GM21737 (cell line): ENCODE measurements around the gene DHRS9.
"Not testable (repeated sequence)": the region's sequence is repeated elsewhere in the genome, so short reads cannot be mapped to it uniquely, and the experiment has no call there.

Source experiments
- ATAC-seq: cut with Tn5 transposase; IDR thresholded peaks from one replicate; pipeline ENCODE4 v1.9.1; 2021; ENCODE audit warnings: mild to moderate bottlenecking, moderate library complexity; ENCODE audit not compliant: unreplicated experiment

The DHRS9 gene

DNA sequence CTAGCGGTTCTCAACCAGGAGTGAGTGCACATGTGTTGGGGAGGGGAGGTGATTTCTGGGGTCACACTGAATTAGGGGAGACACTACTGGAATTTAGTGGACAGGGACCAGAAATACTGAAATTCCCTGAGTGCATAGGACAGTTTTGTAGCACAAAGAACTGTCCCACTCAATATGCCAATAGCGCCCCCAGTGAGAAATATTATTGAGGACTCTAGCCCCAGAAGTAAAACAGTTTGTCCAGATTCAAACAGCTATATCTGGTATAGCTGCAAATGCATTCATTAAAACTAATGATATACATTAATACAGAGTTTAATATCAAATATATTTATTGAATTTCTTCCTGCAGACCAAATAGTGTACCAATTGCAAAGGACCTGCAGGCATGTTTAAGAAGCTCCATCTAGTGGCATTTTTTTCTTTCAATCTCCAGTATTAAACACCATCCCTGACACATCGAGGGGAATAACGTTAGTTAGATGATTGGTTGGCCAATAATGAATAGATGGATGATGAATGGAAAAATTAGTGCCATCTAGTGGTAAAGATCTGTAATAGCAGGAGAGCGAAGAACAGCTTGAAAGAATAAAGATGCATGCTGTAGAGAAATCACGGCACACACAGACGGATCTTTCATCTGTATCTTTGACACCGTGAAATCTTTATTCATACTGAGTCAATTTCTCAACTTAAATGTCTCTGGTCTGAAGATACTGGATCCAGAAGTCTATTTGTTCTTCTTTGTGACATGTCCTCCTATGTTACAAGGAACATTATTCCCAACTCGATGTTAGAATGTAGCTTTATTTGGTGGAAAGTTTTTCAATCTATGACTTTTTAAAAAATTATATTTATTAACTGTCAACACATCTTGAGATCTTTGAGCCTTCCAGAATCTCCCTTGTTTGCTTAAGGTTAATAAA is 62.5 kb downstream of the DHRS9 start:
- ATAC-seq, result no peak

DNA sequence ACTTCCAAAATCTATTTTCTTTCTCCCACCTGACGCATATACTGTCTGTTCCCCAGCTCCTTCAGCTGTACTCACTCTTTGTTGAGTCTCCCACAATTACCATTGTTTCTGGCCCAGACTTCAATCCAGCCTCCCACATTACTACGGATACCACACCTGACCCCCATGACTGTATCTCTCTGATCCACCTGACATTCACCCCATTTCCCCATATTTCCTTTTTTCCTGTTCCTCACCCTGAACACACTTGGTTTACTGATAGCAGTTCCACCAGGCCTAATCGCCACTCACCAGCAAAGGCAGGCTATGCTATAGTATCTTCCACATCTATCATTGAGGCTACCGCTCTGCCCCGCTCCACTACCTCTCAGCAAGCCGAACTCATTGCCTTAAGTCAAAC is 64.9 kb downstream of the DHRS9 start:
- not testable (repeated sequence) for ATAC-seq

DNA sequence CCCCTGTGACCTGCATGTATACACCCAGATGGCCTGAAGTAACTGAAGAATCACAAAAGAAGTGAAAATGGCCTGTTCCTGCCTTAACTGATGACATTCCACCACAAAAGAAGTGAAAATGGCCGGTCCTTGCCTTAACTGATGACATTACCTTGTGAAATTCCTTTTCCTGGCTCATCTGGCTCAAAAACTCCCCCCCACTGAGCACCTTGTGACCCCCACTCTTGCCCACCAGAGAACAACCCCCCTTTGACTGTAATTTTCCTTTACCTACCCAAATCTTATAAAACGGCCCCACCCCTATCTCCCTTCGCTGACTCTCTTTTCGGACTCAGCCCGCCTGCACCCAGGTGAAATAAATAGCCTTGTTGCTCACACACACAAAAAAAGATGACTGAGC is 67.1 kb downstream of the DHRS9 start:
- ATAC-seq, result not testable (repeated sequence)

DNA sequence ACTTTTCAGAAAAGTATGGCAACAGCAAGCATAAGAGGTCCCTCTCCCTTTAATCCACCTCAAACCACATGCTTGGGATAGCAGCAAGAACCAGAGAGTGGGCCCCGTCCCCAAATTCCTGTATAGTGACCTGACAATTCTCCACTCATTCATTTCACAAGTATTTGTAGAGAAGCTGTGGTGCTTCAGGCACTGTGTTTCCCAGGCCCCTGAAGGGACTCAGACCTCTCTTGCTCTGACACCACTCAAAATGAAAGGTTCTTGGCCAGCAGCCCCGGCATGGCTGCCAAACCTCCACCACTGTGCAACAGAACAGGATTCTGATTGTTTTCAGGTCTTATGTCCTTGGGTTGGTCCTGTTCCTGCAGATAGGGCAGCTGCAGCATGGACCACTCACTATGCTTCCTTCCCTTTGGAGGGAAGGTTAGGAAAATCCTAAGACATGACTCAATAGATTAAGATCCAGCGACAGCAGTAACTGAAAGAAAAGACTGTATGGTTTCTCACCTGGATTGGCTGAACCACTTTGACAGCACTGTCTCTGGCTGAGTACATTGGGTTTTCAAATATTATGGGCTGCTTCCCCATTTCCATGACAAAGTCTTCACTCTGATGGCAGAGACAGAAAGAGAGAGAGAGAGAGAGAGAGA is 67.6 kb downstream of the DHRS9 start:
- no peak for ATAC-seq

DNA sequence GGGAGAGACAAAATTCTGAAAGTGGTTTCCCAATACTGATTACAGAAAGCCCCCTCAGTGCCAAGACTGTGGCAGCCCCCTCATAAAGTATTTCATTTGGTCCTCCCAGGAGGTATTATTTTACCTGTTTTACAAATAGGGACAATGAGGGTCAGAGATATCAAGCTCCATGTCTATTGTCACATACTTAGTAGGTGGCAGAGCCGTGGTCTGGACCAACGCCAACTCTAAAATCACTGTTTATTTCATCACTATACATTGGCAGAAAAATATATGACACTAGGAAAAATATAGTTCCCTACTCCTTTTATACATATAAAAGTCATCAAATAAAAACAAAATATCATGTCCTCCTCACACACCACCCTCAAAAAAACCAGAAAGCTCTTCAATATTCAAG is 68.6 kb downstream of the DHRS9 start:
- ATAC-seq, result no peak

DNA sequence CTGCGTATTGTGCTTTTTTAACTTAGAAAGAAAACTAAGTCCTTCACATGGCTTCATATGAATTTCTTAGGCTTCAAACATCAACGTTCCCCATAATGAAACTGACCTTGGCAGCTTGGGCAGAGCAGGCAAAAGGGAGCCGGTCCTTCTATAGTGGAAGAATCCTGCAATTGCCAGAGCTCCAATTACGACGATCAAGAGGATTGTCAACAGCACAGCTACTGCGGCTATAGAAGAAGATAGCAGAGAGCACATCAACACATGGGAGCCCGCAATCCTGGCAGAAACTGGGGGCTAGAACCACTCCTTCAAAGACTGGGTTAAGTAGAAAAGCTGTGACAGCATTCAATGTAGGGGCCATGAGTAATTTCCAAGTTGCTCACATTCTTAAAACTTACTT is 69.8 kb downstream of the DHRS9 start:
- ATAC-seq, result no peak

DNA sequence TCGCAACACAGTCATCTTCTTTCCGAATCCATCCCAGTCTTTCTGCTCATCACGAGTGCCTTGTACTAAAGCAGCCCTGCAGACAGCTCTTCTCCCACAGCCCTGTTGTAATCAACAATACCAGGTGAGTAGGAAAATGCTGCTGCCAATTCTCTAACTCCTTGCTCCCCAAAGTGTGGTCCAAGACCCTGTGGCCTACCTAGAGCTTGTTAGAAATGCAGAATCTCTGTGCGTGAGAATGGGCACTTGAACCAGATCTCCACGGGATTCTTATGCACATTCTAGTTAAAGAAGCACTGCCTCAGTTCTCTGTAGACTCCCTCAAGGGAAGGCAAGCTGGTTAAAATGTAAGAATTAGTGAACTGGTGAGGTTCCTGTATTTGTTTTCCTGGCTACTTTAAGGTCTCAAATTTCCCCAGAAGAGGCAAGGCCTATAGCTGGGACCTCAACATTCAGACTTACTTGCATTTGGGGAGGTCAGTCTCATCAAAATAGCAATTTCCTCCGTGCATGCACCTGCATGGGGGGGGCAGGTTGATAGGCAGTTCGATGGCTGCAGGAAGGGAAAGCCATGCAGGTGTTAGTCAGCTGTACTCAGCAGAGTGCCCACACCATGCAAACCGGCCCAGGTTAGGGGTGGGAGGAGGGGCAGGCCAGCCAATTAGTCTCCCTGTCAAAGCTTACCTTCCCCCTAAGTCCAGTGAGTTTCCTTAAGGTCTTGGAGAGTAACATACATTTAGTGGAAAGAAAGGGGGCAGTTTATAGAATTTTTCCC is 70.8 kb downstream of the DHRS9 start:
- no peak for ATAC-seq

DNA sequence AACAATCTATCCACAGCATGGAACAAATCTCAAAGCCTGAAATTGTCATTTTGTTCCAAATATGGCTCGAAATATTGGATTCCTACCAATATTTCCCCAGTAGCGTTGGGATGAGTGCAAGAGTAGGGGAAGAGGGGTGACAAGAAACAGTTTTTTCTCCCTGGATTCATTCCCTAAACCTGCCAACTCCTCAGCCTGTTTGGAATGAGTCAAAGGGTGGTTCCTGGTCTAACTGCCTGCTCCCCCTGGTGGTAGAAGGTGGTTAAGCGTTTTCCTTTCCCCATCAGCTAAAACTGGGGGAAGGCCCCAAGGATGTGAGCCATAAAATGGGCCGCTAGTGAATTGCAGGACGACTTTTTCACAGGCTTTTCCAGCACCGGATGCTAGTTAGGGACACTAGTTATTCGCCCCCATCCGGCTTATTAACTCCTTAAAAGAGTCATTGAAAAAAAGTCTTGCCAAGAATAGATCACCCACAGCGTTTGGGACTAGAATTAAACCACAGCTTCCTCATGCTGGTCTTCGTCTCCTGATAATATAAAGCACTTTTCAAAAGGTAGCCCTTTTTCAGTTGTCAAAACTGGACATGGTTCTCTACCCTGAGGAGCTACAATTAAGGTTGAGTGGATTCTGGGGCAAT is 72.5 kb downstream of the DHRS9 start:
- ATAC-seq, result peak; percentile 67

DNA sequence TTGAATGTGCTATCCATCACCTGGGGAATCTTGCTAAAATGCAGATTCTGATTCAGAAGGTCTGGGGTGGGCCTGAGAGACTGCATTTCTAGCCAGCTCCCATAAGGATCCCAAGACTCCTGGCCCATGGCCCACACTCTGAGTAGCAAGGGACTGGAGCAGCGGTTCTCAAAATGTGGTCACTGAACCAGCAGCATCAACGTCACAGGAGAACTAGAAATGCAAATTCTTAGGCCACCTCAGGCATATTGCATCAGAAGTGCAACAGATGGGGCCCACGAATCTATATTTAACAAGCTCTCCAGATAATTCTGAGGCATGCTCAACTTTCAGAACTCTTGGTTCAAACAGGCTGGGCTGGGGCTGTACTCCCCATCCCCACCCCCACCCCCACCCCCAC is 74.6 kb downstream of the DHRS9 start:
- no peak for ATAC-seq
